NCI-H748 (cell line): ENCODE results near the gene LCN9.

Experiments used
- DNase-seq: peaks from one replicate; lab custom pipeline; 2025; ENCODE audit not compliant: unreplicated experiment; lab: John Stamatoyannopoulos, UW

Gene LCN9

DNA sequence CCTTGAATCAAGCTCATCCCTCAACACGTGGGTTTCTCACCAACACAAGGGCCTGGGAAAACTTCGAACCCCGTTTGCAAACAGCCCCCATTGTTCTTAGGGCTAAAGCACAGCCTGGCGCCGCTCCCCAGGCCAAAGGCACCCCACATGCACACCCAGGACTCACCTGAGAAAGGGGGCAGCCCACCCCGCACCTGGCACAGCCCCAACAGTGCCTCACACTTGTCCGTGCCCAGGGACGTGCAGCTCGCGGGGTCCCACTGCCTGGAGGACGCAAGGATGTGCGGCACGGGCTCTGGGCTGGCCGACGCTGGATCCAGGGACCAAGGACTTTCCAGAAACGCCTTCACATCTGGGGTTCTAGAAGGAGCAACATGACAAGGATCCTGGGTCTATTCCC lies 33.3 kb downstream of the LCN9 start:
- no peak for DNase-seq

DNA sequence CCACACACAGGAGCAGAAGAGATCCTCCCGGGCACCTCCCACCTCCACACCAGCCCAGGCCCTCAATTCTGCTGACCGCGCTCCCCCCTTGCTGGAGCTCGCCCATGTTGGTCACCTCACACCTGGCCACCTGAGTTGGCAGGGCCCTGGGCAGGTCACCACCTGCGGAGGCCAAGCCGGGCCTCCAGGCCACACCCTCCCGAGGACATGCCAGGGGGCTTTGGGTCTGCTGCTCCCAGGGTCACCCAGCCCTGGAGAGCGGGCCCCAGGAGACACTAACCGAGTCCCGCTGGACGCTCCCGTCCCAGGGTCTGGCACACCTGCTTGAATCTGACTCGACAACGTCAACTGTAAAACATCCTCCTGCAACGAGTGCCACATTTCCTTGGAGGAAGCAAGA lies 34.1 kb downstream of the LCN9 start:
- no peak for DNase-seq

DNA sequence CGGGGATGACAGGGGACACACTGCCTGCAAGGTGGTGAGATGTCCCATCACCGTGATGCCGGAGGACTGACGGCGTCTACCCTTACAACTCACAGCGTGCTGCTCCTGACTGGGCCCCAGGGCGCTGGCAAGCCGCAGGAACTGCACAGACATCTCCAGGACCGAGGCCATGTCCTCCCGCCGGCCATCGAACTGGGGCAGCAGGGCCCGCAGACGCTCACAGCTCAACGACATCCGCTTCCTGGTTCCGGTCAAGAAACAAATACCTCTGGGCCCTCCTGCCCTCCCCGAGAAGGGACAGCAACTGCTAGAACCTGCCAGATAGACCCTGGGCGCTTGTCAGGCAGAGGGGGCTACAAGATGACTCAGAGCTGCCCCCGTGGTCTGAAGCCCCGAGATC lies 35.1 kb downstream of the LCN9 start:
- no peak for DNase-seq

DNA sequence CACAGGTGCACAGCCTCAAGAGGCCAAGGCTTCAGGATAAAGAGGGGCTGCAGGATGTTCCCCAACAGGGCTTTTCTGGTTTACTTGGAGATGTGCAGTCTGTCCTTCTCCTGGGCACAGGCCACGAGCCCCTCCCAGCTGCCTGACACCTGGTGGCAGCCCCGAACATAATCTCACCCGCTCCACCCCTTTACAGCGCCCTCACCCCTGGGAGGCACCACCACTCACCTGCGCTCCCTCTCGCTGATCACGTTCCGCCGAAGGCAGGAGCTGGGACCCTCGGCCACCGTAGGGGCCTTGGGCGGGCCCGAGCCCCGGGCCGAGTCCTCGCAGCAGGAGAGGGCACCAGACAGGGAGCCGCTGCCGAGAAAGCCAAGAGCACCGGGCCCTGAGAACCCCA lies 35.7 kb downstream of the LCN9 start:
- DNase-seq: peak; percentile 10

DNA sequence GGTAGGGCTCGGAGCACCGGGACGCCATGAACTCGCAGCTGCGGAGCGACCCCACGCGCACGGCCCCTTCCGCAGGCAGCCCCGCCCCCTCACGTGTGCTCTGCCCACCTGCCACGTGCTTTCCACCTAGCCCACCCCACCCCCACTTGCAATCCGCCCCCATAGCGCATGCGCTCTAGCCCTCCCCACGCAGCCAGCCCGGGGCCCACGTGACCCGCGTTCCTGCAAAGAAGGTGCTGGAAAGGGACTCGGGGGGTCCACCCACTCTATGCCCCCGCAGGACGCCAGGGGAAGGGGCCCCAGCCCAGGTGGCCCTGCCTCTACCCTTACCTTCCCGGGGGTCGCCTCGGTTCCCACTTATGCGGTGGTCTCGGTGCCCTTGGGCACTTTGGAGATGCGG lies 36.3 kb downstream of the LCN9 start, which contains the start of gene SOHLH1:
TSS of gene SOHLH1 (minus strand) at position 42 of the 400 bp plus-strand sequence. CDS start at position 28, 14 bp downstream.
- DNase-seq: no peak

DNA sequence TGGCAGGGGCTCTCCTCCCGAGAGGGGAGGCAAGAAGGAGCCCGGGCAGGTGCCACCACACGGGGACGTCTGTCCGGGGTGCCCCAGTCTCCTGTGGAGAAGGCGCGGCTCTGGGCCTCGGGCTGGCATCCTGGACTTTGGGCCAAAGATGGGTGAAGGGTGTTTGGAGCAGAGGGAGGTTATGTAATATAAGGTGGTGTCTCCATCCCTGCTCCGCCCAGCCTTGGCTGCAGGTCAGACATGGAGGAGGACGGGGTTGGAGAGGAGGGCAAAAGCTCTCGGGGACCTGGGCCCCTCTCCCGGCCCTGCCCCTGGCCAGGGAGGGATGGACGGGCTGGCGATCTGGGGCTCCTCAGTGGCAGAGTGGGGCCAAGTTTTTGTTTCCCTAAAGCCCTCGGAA lies 37.4 kb downstream of the LCN9 start:
- DNase-seq: no peak

DNA sequence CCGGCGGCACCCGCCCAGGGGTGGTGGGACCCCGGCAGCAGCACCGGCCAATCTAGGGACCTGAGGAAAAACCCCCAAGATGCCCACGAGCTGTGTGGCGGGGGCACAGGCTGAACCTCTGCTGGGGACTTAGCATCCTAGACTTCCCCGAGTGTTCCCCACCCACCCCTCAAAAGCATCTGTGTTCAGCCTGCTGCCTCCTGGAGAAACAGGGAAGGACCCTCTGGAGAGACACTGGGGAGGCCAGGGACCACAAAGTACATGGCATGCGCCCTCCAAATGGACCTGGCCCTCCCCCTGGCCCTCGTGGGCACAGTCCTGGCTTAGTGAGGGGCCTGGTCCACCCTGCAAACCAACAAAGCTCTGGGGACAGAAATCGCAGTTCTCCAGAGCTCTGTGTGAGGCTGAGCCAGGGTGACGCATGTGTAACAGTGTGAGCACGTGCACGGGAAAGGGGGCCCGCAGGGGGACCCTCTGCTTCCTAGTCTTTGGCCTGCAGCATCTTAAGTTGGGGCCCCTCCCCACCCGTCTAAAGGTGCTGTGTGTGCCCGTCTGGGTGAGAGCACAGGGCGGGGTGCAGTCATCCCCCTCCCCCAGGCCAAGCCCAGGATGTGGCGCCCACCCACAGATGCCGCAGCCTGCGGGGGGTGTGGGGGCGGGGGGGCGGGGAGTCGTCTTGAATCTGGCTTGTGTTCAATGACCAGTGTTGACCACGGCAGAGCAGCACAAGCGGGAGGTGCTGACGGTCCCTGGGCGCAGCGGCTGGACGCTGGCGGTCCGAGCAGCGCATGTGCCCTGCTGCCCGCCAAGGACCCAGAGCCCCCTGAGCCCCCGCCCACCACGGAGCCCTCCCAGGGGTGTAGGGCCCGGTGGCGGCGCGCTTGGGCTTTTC lies 38.2 kb downstream of the LCN9 start:
- DNase-seq: no peak

DNA sequence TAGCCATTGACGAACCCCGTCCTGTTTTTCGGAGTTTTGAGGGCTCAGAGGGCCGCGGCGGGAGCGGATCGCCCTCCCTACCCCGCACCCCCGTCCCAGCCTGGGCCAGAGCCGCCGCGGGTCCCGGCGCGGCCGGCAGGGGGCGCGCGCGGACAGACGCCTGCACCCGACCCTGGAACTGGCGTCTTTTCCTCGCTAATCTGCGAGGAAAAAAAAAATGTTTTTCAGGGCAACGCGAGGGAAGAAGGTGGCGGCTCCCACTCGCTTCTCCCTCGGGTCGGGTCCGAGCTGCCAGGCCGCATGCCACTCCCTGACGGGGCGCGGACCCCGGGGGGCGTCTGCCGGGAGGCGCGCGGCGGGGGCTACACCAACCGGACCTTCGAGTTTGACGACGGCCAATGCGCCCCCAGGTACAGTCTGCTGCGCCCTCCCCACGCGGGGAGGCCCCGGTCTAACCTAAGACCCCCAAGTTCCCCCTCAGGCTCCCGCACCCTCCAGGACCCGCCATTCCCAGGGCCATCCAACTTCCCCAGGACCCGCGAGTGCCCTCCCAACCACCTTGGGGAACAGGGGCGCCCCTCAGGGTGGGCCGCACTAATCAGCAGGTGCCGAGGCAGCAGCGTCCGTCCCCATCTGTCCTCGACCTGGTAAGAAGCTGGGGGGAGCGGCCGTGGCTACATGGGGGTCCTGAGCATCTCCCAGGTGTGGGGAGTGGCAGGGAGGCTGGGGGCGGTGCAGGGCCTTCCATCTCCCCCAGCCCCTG lies 39.0 kb downstream of the LCN9 start, which contains the start of gene KCNT1:
TSS of gene KCNT1 (plus strand) at position 227 of the 763 bp plus-strand sequence. CDS start at position 301, 74 bp downstream.
- DNase-seq: peak; percentile 65

DNA sequence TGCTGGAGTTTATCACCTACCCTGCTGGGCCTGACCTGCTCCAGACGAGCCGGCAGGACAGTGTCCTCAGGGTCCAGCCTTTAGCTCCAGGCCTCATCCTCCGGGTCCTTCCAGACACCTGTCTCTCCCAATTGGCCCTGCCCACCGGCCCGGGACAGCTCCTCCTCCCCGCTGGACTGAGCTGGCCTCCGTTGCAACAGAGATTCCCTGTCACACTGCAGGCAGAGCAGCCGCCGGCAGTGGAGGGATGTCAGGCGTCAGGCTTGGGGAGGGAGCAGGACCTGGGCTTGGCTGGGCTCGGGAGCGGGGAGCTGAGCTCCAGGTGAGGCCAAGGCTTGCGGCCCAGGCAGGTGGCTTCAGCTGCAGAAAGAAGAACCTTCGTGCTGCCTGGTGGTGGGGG lies 40.6 kb downstream of the LCN9 start:
- DNase-seq: no peak

DNA sequence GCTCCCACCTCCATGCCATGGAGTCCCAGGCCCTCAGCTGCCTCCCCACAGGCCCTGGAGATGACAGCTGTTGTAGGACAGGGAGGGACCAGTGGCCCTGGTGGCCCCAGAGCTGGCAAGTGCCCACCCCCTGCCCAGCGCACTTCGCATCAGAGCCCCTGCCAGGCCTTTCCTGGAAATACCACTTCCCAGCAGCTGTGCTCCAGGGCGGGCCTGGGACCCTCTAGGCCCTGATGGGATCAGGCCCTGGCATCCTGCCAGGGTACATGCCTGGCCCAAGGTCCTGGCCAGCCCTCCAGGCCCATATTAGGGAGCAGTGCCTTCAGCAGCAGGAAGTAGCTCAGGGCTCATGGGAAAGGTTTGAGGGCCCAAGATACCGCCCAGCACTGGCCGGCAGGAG lies 41.4 kb downstream of the LCN9 start:
- DNase-seq: no peak

DNA sequence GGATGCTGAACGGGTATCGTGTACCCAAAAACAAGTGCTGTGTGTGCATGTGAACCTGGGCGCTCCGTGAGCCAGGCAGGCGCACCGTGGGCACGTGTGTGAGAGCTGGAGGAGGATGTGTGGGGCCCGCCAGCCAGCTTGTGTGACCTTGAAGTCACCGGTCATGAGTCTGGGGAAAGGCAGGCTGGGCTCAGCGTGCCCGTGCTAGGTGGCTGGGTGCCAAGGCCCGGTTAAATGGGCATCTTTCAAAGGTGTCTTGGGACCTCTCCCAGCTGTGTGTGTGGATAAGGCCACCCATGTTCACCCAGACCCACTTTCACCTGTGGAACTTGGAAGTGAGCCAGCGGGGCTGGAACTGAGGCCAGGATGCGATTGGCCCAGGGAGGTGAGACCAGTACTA lies 42.3 kb downstream of the LCN9 start:
- no peak for DNase-seq

DNA sequence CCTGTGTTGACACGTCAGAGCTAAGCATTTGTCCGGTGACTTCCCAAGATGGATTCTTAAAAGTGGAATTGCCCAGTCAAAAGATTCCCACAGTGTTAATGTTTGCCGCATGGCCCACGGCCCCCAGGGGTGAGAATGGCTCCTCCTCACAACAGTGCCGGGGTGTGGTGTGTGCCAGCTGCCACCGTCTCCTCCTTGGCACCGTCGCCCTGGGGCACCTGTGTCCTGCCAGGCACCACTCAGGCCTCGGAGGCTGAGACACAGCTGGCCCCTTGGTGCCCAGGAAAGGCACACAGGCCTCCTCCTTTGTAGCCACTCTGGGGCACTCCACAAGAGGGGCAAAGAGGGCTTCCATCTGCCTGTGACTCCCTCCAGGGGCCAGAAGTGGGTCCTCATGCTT lies 43.2 kb downstream of the LCN9 start:
- DNase-seq: no peak

DNA sequence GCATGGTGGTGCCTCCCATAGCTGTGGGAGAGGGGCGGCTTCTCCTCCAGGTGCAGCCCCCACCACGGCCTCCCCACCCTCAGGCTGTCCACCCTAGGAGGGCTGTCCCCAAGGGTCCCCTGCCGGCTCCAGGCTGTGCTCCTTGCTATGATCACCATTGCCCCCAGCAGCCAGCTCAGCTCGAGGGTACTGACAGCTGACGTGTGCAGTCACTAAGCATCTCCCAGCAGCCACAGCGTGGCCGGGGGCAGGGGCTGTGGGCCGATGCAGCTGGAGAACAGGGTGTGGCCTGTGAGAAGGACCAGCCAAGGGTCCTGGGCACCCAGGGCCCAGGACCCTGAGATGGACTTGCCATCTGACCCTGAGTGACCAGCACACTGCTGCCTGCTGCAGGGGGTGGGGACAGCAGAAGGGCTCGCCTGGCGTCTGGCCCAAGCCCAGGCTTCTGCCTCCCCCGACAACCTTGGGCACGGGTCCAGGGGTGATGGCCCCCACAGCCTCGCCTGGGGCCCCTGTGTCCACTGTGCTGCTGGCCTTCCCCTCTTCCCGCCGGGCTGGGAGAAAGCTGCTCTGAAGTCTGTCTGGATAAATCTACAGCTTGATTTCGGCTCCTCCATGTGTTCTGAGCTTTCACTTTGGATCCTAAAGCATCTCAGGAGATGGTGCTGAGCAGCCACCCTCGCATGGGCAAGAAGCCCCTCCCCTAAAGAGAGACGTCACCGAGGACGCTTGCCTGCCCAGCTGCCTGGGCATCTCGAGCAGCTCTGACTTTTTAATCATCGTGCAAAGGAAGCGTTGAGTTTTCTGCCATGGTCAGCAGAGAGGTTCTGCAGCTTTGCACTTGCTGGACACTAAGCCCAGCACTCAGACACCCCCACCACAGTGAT lies 44.4 kb downstream of the LCN9 start:
- DNase-seq: no peak

DNA sequence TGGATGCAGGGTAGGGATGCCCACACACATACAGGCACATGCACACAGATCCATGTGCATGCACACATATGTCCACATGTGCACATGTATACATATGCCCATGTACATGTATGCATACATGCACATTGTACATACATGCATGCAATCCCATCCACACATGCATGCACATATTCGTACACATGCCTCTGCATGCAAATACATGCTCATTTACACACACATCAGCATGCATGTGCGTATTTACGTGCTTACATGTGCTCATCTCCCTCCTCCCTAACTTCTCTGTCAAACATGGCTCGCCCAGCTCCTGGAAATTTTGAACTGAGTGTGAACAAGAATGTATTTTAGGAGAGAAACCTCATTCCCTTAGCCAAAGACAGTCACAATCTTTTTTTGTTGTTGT lies 45.1 kb downstream of the LCN9 start:
- DNase-seq: no peak

DNA sequence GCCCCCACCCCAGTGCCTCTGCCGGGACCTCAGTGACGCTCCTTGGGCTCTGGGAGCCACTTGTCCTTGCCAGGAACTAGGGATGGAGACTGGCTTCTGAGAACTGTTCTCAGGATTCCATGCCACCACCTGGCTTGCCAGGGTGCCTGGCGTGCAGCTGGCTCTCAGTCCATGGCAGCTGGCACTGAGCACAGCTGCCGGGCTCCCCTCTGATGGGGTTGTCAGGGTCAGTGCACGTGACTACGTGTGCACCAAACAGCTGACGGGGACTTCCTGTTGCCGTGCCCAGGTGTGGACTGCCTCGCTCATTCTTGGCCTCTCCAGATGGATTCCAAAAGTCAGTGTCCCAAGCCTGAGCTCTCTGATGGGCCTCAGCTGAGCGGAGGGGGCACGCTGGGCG lies 48.3 kb downstream of the LCN9 start:
- DNase-seq: peak; percentile 48

DNA sequence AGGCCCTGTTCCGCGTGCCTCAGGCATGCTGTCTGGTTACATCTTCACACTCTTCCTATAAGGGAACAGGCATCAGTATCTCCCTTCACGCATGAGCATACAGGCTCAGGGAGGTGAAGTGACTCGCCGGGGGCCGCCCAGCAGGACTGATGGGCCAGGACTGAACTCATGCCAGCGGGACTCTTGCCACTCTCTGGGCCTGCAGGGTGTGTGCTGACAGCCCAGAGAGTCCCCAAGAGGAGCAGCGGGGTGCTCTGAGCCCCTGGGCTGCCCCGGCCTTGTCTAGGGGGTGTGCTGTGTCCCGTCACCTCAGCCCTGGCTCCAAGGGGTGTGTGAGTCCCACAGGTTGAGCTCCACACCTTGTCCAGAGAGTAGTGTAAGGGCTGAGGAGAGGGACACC lies 48.8 kb downstream of the LCN9 start:
- no peak for DNase-seq

DNA sequence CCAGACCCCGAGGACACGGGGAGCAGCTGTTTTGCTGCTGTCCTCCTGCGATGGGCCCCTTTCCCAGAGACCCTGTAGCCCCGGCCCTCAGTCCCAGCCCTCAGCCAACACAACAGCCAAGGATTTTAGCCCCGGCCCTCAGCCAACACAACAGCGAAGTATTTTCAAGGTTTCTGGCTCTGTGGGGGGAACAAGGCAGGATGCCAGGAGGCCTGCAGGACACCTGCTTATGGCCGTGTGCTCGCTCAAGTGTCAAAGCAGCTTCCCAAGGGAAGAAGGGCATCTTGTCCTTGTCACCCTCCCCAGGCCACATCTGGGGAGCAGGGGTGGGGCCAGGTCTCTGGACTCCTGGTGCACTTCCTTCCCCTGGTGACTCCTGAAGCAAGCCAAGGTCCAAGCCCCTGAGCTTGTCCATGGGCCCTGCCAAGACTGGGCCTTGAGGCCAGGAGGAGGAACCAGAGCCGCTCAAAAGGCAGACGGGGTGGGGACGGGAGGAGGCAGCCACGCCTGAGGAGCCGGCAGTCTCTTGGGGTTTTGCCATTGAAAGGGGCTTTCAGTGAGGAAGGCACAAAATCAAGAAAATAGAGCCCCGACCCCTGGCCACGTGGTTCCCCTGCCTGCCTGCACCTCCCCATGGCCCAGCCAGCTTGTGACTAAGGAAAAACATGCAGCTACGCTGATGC lies 49.6 kb downstream of the LCN9 start:
- no peak for DNase-seq

DNA sequence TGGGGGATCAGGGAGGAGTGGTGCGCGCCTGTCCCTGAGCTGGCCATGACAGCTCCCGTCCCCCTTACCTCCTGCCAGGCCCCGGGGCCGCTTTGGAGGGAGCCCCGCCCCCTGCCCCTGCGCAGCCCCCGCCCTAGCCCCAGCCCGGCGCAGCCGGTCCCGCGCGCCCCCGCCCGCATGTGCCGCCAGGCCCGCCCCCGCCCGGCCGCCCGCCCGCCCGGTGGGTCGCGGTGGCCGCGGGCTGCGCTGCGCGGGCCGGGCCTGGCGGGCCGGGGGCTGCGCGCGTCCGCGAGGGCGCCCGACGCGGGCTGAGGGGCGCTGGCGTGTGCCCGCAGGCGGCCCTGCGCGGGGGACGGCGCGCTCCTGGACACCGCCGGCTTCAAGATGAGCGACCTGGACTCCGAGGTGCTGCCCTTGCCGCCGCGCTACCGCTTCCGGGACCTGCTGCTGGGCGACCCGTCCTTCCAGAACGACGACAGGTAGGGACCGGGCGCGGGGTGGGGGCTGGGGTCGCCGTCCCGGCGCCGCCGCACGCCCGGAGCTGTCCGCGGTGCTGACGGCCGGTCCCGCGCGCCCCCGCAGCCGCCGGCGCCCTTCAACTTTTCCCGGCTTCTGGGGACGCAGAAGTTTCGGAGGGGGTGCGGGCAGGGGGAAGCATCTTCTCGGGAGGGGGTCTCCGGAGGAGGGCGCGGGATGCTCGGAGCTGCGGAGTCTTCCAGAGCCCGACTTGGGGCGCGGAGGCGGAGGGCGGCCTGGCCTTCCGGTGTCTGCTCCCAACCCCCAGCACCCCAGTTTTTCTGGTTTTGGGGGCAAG lies 51.3 kb downstream of the LCN9 start:
- DNase-seq: peak; percentile 21

DNA sequence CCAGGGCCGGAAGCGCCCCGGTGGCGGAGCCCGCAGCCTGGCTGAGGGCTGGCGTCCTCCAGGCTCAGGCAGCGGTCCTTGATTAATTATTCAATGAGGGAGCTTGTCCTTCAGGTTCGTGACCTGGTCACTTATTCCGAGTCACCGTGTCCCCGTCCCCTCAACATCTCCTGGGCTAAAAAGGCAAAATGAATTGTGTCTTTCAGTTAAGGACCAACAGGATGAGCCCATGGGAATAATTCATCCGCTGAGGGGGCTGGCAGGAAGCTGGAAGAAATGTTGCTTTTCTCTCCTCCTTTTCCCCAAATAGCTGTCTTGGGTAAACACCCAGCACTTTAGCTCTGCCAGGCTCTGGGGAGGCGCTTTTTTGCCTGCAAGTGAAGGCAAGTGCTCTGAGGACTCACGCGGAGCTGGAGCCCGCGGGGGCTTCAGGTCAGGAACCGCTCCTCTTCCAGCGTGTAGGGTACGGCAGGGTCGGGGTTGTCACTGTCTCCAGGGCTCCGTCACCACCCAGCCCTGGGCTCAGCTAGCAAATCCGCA lies 52.0 kb downstream of the LCN9 start:
- peak; percentile 32 for DNase-seq
